OCI-LY1 (cell line): ENCODE results near the gene B3GNT8.

Experiments used
- H2AFZ ChIP-seq: fragments of 200-600 bp; sonication (generic), shearing (Covaris generic); 2 replicates; pipeline ENCODE4 v1.6.0; 2014; ENCODE audit warnings: antibody characterized with exemption, mild to moderate bottlenecking, low read length
- H3F3A ChIP-seq: fragments of 200-600 bp; sonication (generic), shearing (Covaris generic); 2 replicates; pipeline ENCODE4 v1.6.0; 2014; ENCODE audit warnings: mild to moderate bottlenecking, antibody characterized with exemption, low read length, moderate library complexity; ENCODE audit not compliant: insufficient read depth
- H3K27ac ChIP-seq: fragments of 200-600 bp; sonication (generic); 2 replicates; pipeline ENCODE4 v1.5.1; 2014; ENCODE audit warnings: low read length, mixed run types, mild to moderate bottlenecking, low read depth; ENCODE audit not compliant: poor library complexity, severe bottlenecking
- H3K27me3 ChIP-seq: fragments of 200-600 bp; sonication (generic); 2 replicates; pipeline ENCODE4 v1.6.0; 2014; ENCODE audit warnings: antibody characterized with exemption, mild to moderate bottlenecking, low read length, moderate library complexity; ENCODE audit not compliant: insufficient read depth
- H3K36me3 ChIP-seq: fragments of 200-600 bp; sonication (generic); 2 replicates; pipeline ENCODE4 v1.6.1; 2014; ENCODE audit warnings: mild to moderate bottlenecking, antibody characterized with exemption, low read length, moderate library complexity, mixed read lengths; ENCODE audit not compliant: insufficient read depth
- H3K4me1 ChIP-seq: fragments of 200-600 bp; sonication (generic); 2 replicates; pipeline ENCODE4 v1.5.1; 2014; ENCODE audit warnings: mild to moderate bottlenecking, low read length, moderate library complexity; ENCODE audit not compliant: insufficient read depth, severe bottlenecking
- H3K4me2 ChIP-seq: fragments of 200-600 bp; sonication (generic), shearing (Covaris generic); 2 replicates; pipeline ENCODE4 v1.6.1; 2014; ENCODE audit warnings: low read length
- H3K4me3 ChIP-seq: fragments of 200-600 bp; sonication (generic); 2 replicates; pipeline ENCODE4 v1.5.1; 2014; ENCODE audit warnings: low read length, low read depth, mild to moderate bottlenecking, mixed read lengths; ENCODE audit not compliant: poor library complexity, severe bottlenecking
- H3K79me2 ChIP-seq: fragments of 200-600 bp; shearing (Covaris generic); 2 replicates; pipeline ENCODE4 v1.6.1; 2016; ENCODE audit warnings: mixed run types, low read length, mixed read lengths; ENCODE audit not compliant: insufficient read depth
- H3K9ac ChIP-seq: fragments of 200-600 bp; sonication (generic), shearing (Covaris generic); 2 replicates; pipeline ENCODE4 v1.6.1; 2014; ENCODE audit warnings: mild to moderate bottlenecking, low read length, mixed read lengths
- H3K9me2 ChIP-seq: fragments of 200-600 bp; sonication (generic), shearing (Covaris generic); 2 replicates; pipeline ENCODE4 v1.6.1; 2014; ENCODE audit warnings: low read depth, mild to moderate bottlenecking, low read length, mixed read lengths
- H3K9me3 ChIP-seq: fragments of 200-600 bp; shearing (Covaris generic); 2 replicates; pipeline ENCODE4 v1.6.1; 2014; ENCODE audit warnings: low read length, mixed read lengths
- H4K20me1 ChIP-seq: fragments of 200-600 bp; sonication (generic), shearing (Covaris generic); 2 replicates; pipeline ENCODE4 v1.6.0; 2016; ENCODE audit warnings: mild to moderate bottlenecking, low read length; ENCODE audit not compliant: insufficient read depth
- CTCF ChIP-seq: fragments of 200-600 bp; sonication (generic), shearing (Covaris generic); IDR thresholded peaks from 2 replicates; pipeline ENCODE4 v1.5.1; 2017; ENCODE audit warnings: mild to moderate bottlenecking, antibody characterized with exemption, low read length, moderate library complexity, mixed read lengths
- EZH2 ChIP-seq: fragments of 200-600 bp; sonication (generic), shearing (Covaris generic); IDR thresholded peaks from 2 replicates; pipeline ENCODE4 v1.8.0; 2017; ENCODE audit warnings: borderline replicate concordance, mixed run types, mild to moderate bottlenecking, antibody characterized with exemption, low read length, moderate library complexity, mixed read lengths

Gene B3GNT8

GRCh38 chr19:41424335-41425173 is 2.6 kb downstream of the B3GNT8 start:
- Histone ChIP-seq H3K36me3 (peaks cover 53% of the 10 kb centered on the region), H2AFZ (no peak overlapping the region), H3K9ac (no peak overlapping the region), H3K79me2 (no peaks in the 10 kb centered on the region), H3F3A (no peaks in the 10 kb centered on the region), H3K27ac (no peak overlapping the region), H3K27me3 (no peaks in the 10 kb centered on the region), H3K4me3 (no peak overlapping the region), H3K9me2 (no peaks in the 10 kb centered on the region), H3K9me3 (no peaks in the 10 kb centered on the region), H4K20me1 (no peaks in the 10 kb centered on the region), H3K4me1 (no peaks in the 10 kb centered on the region), H3K4me2 (no peak overlapping the region)
- TF ChIP-seq EZH2 (no peak), CTCF (no peak)

- TF ChIP-seq EZH2 (no peak), CTCF (no peak)
- H3K4me3 ChIP-seq = no peak overlapping the region
- no peaks in the 10 kb centered on the region for H3K9me2 ChIP-seq
- H3K4me2 ChIP-seq = no peak overlapping the region
- H3K9ac ChIP-seq = no peak overlapping the region
- no peak overlapping the region for H3K27ac ChIP-seq
- no peaks in the 10 kb centered on the region for H3K79me2 ChIP-seq
- H3K9me3 ChIP-seq = no peaks in the 10 kb centered on the region
- H3K36me3 ChIP-seq = peaks cover 59% of the 10 kb centered on the region
- H2AFZ ChIP-seq = no peak overlapping the region
- no peaks in the 10 kb centered on the region for H3F3A ChIP-seq
- no peaks in the 10 kb centered on the region for H3K4me1 ChIP-seq
- H4K20me1 ChIP-seq = no peaks in the 10 kb centered on the region
- no peaks in the 10 kb centered on the region for H3K27me3 ChIP-seq
Measured at GRCh38 chr19:41422955-41423354, 4.2 kb downstream of the B3GNT8 start.

- H3K9me3 ChIP-seq = no peaks in the 10 kb centered on the region
- H3K79me2 ChIP-seq = no peaks in the 10 kb centered on the region
- H3K4me2 ChIP-seq = no peak overlapping the region
- H2AFZ ChIP-seq = no peak overlapping the region
- H3K36me3 ChIP-seq = peaks cover 59% of the 10 kb centered on the region
- no peak overlapping the region for H3K4me3 ChIP-seq
- no peaks in the 10 kb centered on the region for H3K4me1 ChIP-seq
- H3K9ac ChIP-seq = no peak overlapping the region
- no peaks in the 10 kb centered on the region for H3K27me3 ChIP-seq
- H3K27ac ChIP-seq = no peak overlapping the region
- no peaks in the 10 kb centered on the region for H4K20me1 ChIP-seq
- TF ChIP-seq CTCF (no peak), EZH2 (no peak)
- H3K9me2 ChIP-seq = no peaks in the 10 kb centered on the region
- H3F3A ChIP-seq = no peaks in the 10 kb centered on the region
Measured at GRCh38 chr19:41422456-41422855, 4.7 kb downstream of the B3GNT8 start.
